Lower leg skin (tissue), 4 donors: ENCODE data around the gene HCN4. TPM values are rescaled to one million over a fixed set of nuclear protein-coding genes. Genes with fewer than 3 reads are reported as not detected.

Source experiments
- DNase-seq, 2 donors: peaks; one replicate each; pipeline ENCODE4 v3.0.0-alpha.2; 2019; ENCODE audit warnings: low spot score in 2 of 2
- H3K4me3 ChIP-seq: fragments of 200-600 bp; sonication (generic); 2 replicates; pipeline ENCODE4 v1.5.1; 2017; ENCODE audit warnings: mild to moderate bottlenecking, low read depth; ENCODE audit not compliant: poor library complexity, severe bottlenecking
- POLR2A ChIP-seq, 2 donors: fragments of 450-650 bp; IDR thresholded peaks; one replicate each; pipeline ENCODE4 v1.6.1; 2016 to 2017; ENCODE audit warnings: antibody characterized with exemption in 2 of 2, mild to moderate bottlenecking in 1 of 2, moderate library complexity in 1 of 2
- WGBS, 2 donors: methylation state at CpG; one replicate each; pipeline ENCODE4 v1.1.5; 2018; 5-methylcytosine and 5-hydroxymethylcytosine counted together
- intact Hi-C: fragments of 100-400 bp; cut with DNase I; formaldehyde crosslinking; loops from one replicate; pipeline ENCODE4 v1.15.0; 2023; ENCODE audit warnings: low total_unique reads
- total RNA-seq, 4 donors: library from RNA; depleted of rRNA; stranded (reverse); fragments of >200 nt; gene quantifications; one replicate each; pipeline ENCODE4 v1.1.0, GENCODE V29; 2016
- TF ChIP-seq, protein P1 (sequence below), 3 donors: fragments of 450-650 bp; IDR thresholded peaks; one replicate each; pipeline ENCODE4 v1.5.1; 2016; ENCODE audit warnings: antibody characterized with exemption in 3 of 3, mild to moderate bottlenecking in 3 of 3, moderate library complexity in 2 of 3

Gene HCN4
- total RNA-seq, 4 donors from 2014 or later = 0.03 to 0.05 (median 0.04) TPM; not detected in 1

DNA sequence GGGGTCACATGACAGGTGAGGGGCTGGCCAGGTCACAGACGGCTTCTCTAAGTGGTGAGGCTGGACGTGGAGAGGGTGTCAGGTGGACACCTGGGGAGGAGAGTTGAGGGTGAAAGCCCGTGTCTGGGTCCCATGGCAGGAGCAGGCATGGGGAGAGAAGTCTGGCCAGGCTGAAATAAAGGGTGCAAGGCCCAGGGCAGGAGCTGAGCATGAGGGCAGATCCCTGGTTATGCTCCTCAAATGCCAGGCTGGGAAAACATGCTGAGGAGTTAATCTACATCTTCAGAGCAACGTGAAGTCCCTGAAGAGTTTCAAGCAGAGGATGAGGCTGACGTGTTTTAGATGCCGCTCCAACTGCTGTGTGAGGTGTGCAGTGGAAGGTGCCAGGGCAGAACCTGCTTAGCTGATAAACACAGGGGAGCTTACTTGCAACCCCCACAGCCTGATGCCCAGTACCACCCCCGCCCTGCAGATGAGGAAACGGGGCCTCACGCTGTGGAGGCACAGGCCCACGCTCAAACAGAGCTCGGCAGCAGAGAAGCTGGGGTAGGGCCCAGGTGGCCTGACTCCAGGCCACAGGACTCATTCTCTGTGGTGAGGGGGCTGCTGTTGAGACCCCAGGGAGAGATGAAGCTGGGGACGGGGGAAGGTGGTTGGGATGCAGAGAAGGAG is 40.5 kb downstream of the HCN4 start:
- 82 to 87% methylated on average over 12 of the region's 12 CpGs for WGBS, 2 donors
- no peak for DNase-seq
- H3K4me3 ChIP-seq = no peak overlapping the region
- TF ChIP-seq, protein P1, sequence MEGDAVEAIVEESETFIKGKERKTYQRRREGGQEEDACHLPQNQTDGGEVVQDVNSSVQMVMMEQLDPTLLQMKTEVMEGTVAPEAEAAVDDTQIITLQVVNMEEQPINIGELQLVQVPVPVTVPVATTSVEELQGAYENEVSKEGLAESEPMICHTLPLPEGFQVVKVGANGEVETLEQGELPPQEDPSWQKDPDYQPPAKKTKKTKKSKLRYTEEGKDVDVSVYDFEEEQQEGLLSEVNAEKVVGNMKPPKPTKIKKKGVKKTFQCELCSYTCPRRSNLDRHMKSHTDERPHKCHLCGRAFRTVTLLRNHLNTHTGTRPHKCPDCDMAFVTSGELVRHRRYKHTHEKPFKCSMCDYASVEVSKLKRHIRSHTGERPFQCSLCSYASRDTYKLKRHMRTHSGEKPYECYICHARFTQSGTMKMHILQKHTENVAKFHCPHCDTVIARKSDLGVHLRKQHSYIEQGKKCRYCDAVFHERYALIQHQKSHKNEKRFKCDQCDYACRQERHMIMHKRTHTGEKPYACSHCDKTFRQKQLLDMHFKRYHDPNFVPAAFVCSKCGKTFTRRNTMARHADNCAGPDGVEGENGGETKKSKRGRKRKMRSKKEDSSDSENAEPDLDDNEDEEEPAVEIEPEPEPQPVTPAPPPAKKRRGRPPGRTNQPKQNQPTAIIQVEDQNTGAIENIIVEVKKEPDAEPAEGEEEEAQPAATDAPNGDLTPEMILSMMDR (IDR thresholded peaks at IDR 0.05) = no peak
- TF ChIP-seq POLR2A (IDR thresholded peaks at IDR 0.05) = no peak
- intact Hi-C loops = no loop called here

DNA sequence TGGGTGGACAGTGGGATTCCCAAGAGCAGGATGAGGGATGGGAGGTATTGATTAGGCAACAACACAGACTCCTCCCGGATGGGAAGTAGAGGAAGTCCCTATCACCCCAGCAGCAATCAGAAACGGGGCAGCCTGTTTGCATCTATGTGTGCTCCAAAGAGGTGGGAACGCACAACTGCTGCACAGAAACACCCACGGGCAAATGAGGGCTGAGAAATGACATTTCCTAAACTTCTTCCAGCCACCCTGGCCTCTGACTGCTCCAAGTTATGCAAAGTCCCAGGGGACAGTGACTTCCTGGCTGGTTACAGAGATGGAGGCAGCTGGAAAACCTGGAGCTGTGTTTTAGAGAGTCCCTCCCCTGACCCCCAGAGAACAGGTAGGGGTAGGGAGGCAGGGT is 42.6 kb downstream of the HCN4 start:
- WGBS, 2 donors = 29 to 53% methylated on average over 4 of the region's 4 CpGs
- intact Hi-C loops = no loop called here
- TF ChIP-seq, protein P1 (IDR thresholded peaks at IDR 0.05) = no peak
- no peak for TF ChIP-seq POLR2A (IDR thresholded peaks at IDR 0.05)

DNA sequence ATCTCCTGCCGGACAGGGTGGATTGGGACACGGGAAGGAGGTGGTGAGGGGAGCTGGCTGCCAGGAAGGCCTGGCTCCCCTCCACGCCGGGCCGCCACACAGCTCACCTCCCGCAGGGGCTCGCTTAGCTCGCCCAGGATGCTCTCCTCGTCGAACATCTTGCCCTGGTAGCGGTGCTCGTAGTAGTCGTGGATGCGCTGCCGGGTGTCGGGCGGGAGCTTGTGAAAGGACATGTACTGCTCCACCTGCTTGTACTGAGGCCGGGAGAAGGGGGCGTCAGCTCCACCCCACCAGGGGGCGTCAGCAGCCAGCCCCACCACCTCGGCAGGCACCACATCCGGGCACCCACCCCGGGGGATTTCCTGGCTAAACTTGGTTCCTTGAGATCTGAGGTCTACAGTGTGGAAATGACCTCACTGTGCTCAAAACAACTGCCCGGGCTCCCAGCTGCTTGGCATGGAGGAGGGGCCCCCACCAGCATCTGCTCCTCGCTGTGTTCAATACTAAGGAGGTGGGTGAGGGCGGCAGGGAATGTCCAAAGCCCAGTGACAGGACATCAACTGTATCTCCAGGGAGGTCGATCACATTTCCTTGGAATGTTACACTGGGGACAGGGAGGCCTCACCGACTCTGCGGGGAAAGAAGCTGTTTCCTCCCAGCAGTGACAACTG is 43.4 kb downstream of the HCN4 start:
- no peak for TF ChIP-seq POLR2A (IDR thresholded peaks at IDR 0.05)
- TF ChIP-seq, protein P1 (IDR thresholded peaks at IDR 0.05) = no peak
- 72 to 73% methylated on average over 20 to 25 of the region's 29 CpGs for WGBS, 2 donors
- no peak for DNase-seq

More for the DNA sequence above, 42.6 kb downstream of the HCN4 start:
- H3K4me3 ChIP-seq = no peak overlapping the region
- DNase-seq = no peak

DNA sequence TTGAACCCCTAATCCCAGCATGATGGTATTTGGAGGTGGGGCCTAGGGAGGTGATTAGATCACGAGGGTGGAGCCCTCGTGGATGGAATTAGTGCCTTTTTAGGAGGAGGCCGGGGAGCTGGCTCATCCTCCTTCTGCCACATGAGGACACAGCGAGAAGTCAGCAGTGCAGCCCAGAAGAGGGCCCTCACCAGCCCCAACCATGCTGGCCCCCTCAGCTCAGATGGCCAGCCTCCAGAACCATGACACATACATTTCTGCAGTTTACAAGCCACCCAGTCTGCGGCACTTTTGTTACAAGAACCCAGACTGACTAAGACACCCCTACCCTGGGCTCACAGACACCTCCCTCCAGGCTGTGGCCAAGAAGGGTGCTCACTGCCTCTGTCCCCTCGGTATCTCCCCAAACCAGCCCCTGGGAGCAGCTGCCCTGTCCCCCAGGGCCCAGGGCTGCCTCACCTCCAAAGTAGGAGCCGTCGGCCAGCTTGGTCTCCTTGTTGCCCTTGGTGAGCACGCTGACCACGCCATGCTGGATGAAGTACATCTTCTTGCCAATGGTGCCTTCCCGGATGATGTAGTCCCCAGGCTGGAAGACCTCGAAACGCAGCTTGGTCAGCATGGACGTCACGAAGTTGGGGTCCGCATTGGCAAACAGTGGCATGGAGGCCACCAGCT is 44.1 kb downstream of the HCN4 start:
- H3K4me3 ChIP-seq = no peak overlapping the region
- no peak for DNase-seq
- intact Hi-C loops = no loop called here
- TF ChIP-seq POLR2A (IDR thresholded peaks at IDR 0.05) = no peak
- TF ChIP-seq, protein P1 (IDR thresholded peaks at IDR 0.05) = no peak
- 93 to 94% methylated on average over 16 of the region's 16 CpGs for WGBS, 2 donors

More for the DNA sequence above, 43.4 kb downstream of the HCN4 start:
- no peak overlapping the region for H3K4me3 ChIP-seq
- intact Hi-C loops = no loop called here

DNA sequence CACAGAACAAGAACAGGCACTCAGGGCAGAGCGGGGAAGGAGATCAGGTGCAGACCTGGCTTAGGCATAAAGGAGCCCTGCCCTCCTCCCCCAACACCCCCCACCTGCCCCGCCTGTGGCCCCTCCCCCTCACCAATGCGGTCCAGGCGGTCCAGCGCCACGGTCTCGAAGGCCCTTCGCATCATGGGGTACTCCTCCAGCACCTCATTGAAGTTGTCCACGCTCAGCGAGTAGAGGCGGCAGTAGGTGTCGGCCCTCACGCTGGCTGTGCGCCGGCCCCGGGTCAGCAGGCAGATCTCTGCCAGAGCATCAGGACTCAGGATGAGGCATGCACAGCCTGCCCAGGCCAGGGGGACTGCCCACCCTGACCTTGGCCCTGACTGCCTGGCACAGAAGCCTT is 44.8 kb downstream of the HCN4 start:
- intact Hi-C loops = no loop called here

More for the DNA sequence above, 44.8 kb downstream of the HCN4 start:
- no peak overlapping the region for H3K4me3 ChIP-seq
- TF ChIP-seq, protein P1 (IDR thresholded peaks at IDR 0.05) = no peak
- no peak for TF ChIP-seq POLR2A (IDR thresholded peaks at IDR 0.05)
- WGBS, 2 donors = 92 to 97% methylated on average over 8 to 10 of the region's 16 CpGs
- DNase-seq = no peak
